HG02981 (cell line): ENCODE data around the gene MBOAT1.
"Not testable (repeated sequence)": the region's sequence is repeated elsewhere in the genome, so short reads cannot be mapped to it uniquely, and the experiment has no call there.

Experiments
- ATAC-seq: cut with Tn5 transposase; IDR thresholded peaks from one replicate; pipeline ENCODE4 v1.9.1; 2021; ENCODE audit warnings: mild to moderate bottlenecking, moderate library complexity; ENCODE audit not compliant: unreplicated experiment

MBOAT1 gene

DNA sequence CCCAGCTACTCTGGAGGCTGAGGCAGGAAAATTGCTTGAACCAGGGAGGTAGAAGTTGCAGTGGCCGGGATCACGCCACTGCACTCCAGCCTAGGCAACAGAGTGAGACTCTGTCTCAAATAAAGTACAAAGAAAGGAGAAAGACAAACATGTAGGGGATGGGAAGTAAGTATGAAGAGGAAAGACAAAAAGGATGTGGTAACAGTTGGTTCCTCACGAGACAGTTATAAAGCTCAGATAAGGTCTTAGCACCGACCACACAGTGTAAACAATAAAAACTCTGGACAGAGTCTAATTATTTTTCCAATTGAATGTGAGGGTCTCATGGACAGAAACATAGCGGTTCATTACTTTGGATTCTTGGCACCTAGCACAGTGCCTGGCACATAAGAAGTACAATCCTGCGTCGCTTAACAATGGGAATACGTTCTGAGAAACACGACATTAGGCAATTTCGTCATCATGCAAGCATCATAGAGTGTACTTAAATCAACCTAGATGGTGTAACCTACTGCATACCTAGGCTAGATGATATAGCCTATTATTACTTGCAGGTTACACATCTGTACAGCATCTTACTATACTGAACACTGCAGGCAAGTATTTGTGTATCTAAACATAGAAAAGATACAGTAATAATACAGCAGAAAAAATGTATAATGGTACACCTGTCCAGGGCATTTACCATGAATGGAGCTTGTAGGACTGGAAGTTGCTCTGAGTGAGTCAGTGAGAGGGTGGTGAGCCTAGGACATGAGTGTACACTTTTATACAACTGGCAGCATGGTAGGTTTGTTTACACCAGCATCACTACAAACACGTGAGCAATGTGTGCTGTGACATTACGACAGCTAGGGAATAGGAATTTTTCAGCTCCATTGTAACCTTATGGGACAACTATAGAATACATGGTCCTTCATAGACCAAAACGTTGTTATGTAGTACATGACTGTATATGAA, 38.2 kb downstream of the MBOAT1 start:
- ATAC-seq: peak; percentile 86

DNA sequence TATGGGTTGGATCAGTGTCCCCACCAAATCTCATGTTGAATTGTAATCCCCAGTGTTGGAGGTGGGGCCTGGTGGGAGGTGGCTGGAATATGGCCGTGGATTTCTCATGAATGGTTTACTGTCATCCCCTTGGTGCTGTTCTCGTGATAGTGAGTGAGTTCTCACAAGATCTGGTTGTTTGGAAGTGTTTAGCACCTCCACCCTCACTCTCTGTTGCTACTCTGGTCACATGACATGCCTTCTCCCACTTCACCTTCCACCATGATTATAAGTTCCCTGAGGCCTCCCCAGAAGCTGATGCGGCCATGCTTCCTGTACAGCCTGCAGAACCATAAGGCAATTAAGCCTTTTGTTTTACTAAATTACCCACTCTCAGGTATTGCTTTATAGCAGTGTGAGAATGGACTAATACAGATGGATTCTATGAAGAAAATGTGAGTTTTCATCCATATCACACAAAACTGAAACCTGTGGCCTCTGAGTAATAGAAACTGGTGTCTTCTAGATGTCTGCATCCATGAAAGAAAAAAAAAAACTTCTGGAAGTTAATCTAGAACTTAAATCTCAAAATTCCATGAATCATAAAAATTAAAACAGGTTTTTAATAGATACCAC, 39.3 kb downstream of the MBOAT1 start:
- no peak for ATAC-seq

- ATAC-seq: no peak
These were observed 41.7 kb downstream of the MBOAT1 start for GRCh38 chr6:20170455-20171148.

GRCh38 chr6:20169786-20170185, 42.5 kb downstream of the MBOAT1 start:
- no peak for ATAC-seq

DNA sequence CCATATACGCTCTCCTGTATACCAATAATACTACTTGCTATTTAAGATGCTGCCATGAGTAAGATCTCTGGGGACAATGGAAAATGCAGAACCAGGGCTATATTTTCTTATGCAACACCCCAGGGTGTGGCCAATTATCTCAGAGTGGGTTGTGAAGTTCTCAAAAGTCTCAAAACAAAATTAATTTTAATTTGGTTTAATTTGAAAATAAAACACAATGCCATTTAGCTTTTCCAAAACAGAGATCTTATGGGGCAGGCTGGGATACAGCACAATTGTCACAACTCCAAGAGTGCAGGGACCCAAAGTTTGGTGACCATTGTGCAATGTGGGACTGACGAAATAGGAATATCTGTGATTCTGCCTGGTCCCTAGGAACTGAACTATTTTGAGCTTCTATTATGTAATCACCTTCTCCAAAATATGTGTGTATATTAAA, 43.1 kb downstream of the MBOAT1 start:
- no peak for ATAC-seq

GRCh38 chr6:20168690-20169089, 43.6 kb downstream of the MBOAT1 start:
- no peak for ATAC-seq

DNA sequence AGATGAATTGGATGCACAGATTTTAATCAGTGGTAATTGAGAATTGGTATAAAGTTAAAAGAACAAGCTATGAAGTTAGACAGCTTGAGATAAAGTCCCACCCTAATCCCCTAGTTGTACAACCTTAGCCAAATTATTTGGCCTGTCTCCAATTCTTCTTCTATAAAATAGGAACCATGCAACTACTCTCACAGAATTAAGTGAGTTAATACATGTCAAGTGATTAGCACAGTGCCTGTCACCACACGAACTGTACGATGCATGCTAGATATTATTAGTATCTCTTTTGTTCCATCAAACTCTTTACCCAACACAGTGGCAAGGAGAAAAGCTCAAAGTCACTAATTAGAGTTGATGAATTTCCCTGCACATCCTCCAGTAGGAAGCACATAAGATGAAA, 44.7 kb downstream of the MBOAT1 start:
- no peak for ATAC-seq

DNA sequence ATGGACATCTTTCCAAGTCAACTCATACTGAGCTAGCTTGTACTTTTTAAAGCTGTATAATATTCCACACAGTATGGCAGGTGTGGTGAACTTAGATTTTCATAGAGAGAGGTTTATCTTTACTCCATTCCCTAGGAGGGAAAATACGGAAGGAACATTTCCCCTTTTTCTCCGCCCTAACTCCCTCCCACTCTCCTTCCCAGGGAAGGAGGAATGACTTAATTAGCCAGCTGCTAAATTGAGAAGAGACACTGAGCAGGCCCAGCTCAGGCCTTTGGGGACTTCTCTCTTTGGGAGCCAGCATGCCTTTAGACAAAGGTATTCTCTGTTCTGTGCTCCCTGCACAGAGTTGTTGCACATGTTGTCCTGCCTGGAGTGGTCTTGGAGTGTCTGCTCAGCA, 46.1 kb downstream of the MBOAT1 start:
- no peak for ATAC-seq

- no peak for ATAC-seq
These were observed 49.8 kb downstream of the MBOAT1 start for GRCh38 chr6:20162515-20162914.

DNA sequence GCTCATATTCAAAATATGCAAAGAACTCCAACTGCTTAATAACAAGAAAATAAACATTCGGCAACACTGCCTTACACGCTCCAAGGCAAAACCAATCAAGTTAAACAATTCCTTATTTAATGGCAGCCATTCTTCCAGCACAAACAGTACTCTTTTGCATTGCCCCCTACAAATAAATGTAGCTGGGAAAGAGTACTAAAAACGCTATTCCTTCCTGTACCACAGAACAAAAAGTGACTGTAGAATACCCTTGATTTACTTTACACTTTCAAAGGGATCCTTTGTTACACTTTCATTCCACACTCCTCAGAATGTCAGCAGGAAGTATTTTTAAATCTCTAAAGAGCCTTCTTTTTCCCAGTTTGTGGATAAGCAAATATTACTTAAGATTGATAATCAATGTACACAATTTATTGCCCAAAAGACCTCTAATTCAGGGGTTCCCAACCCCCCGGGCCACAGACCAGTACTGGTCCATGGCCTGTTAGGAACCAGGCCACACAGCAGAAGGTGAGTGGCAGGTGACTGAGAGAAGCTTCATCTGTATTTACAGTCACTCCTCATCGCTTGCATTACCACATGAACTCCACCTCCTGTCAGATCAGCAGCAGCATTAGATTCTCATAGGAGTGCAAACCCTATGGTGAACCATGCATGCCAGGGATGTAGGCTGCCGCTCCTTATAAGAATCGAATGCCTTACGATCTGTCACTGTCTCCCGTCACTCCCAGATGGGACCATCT, 51.6 kb downstream of the MBOAT1 start:
- ATAC-seq: no peak

DNA sequence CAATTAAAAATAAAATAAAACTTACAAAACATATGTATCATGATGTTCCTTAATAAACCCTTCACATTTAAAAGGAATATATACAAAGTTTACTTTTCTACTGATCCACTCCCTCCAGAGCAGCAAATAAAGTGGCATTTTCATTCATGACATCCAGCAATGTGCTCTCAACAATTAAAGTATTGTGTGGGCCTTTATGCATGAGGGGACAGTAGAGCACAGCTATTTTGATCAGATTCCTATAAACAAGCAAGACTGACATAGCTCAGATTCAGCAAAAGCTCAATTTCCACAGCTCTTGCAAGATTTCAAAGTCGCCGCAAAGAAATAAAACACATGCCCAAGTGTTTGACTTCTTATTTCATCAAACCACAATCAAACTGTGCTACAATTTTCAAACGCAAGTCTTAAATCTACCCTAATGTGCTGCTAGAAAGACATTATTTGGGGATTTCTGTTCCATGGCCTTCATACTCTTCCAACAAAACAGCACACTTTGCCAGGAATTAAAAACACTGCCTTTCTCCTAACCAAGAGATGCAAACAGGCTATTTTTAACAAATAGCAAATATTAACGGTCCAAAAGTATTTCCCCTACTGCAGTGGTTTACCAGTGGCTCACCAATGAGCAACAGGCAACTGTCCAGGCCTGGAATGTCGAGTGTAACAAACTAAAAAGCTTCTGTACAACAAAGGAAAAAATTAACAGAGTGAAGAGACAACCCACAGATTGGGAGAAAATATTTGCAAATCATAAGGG, 52.3 kb downstream of the MBOAT1 start:
- ATAC-seq: no peak

GRCh38 chr6:20159098-20159497, 53.2 kb downstream of the MBOAT1 start:
- ATAC-seq: no peak

GRCh38 chr6:20158676-20159075, 53.6 kb downstream of the MBOAT1 start:
- ATAC-seq: no peak

GRCh38 chr6:20156824-20157223, 55.4 kb downstream of the MBOAT1 start:
- no peak for ATAC-seq

- no peak for ATAC-seq
These were observed 57.5 kb downstream of the MBOAT1 start for GRCh38 chr6:20154753-20155152.

GRCh38 chr6:20153194-20153593, 59.1 kb downstream of the MBOAT1 start:
- no peak for ATAC-seq

- no peak for ATAC-seq
These were observed 63.8 kb downstream of the MBOAT1 start for GRCh38 chr6:20148433-20148832.

- no peak for ATAC-seq
These were observed 64.8 kb downstream of the MBOAT1 start for GRCh38 chr6:20147469-20147868.

DNA sequence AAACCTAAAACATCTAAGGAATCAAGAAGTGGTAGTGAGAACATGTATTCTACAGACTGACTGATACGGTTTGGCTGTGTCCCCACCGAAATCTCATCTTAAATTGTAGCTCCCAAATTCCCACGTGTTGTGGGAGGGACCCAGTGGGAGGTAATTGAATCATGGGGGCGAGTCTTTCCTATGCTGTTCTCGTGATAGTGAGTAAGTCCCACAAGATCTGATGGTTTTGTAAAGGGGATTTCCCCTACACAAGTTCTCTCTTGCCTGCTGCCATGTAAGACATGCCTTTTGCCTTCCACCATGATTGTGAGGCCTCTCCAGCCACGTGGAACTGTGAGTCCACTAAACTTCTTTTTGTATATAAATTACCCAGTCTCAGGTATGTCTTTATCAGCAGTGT, 65.4 kb downstream of the MBOAT1 start:
- not testable (repeated sequence) for ATAC-seq

- ATAC-seq: no peak
These were observed 66.0 kb downstream of the MBOAT1 start for GRCh38 chr6:20146291-20146690.
